CD4-positive, CD25-positive, alpha-beta regulatory T cell (primary cell): ENCODE measurements around the gene OSM. TPM values are rescaled to one million over a fixed set of nuclear protein-coding genes. Genes with fewer than 3 reads are reported as not detected.

Experiments
- ATAC-seq, 2 donors: fragments of 150-1000 bp; cut with Tn5 transposase; one replicate each; pipeline ENCODE4 v1.10.0; 2021; ENCODE audit warnings: low read depth in 2 of 2, moderate number of reproducible peaks in 2 of 2, moderate library complexity in 1 of 2
- DNase-seq, 3 donors: peaks; one replicate each; pipeline versions ENCODE4 v3.0.0 to v3.0.0-alpha.2; 2012 to 2022; ENCODE audit warnings: mixed read lengths in 1 of 3
- H3K27ac ChIP-seq: one replicate; pipeline ENCODE4 v1.7.0; 2013; ENCODE audit warnings: mild to moderate bottlenecking, low read length; ENCODE audit not compliant: insufficient read depth, poor library complexity, severe bottlenecking
- H3K27me3 ChIP-seq: one replicate; pipeline ENCODE4 v1.7.0; 2013; ENCODE audit warnings: low read length; ENCODE audit not compliant: control insufficient read depth, insufficient read depth
- H3K36me3 ChIP-seq: one replicate; pipeline ENCODE4 v1.7.0; 2013; ENCODE audit warnings: mild to moderate bottlenecking, low read length, moderate library complexity; ENCODE audit not compliant: control insufficient read depth, insufficient read depth
- H3K4me1 ChIP-seq: 2 replicates; pipeline ENCODE4 v1.7.0; 2013; ENCODE audit warnings: mild to moderate bottlenecking, low read length; ENCODE audit not compliant: insufficient read depth, control insufficient read depth, poor library complexity, severe bottlenecking
- H3K4me3 ChIP-seq: one replicate; pipeline ENCODE4 v1.7.0; 2013; ENCODE audit warnings: low read depth, mild to moderate bottlenecking, low read length, moderate library complexity
- H3K9me3 ChIP-seq, 2 experiments: 1 replicate in 1 of 2; 2 replicates in 1 of 2; pipeline ENCODE4 v1.7.0; 2013; ENCODE audit warnings: low read length in 2 of 2, mild to moderate bottlenecking in 1 of 2, moderate library complexity in 1 of 2; ENCODE audit not compliant: control insufficient read depth in 2 of 2
- H3K27ac Mint-ChIP-seq, 3 donors: one replicate each; pipeline ENCODE4 v1.8.0; 2020 to 2022; ENCODE audit warnings: mild to moderate bottlenecking in 3 of 3, mixed read lengths in 3 of 3, moderate library complexity in 2 of 3
- H3K27me3 Mint-ChIP-seq: one replicate; pipeline ENCODE4 v1.8.0; 2022; ENCODE audit warnings: mild to moderate bottlenecking, mixed read lengths
- H3K36me3 Mint-ChIP-seq: one replicate; pipeline ENCODE4 v1.8.0; 2020; ENCODE audit warnings: mixed read lengths
- H3K4me1 Mint-ChIP-seq, 4 donors: one replicate each; pipeline ENCODE4 v1.8.0; 2020 to 2022; ENCODE audit warnings: mixed read lengths in 4 of 4, mild to moderate bottlenecking in 1 of 4
- H3K4me3 Mint-ChIP-seq, 4 donors: one replicate each; pipeline ENCODE4 v1.8.0; 2020 to 2022; ENCODE audit warnings: mild to moderate bottlenecking in 4 of 4, mixed read lengths in 4 of 4, moderate library complexity in 3 of 4
- H3K9me3 Mint-ChIP-seq, 7 donors: one replicate each; pipeline ENCODE4 v1.8.0; 2020 to 2022; ENCODE audit warnings: mixed read lengths in 7 of 7, mild to moderate bottlenecking in 3 of 7, moderate library complexity in 2 of 7
- polyA plus RNA-seq, 4 donors: library from polyadenylated mRNA; unstranded; fragments of 300-500 nt; fragmentation: Illumina TruSeq; gene quantifications; one replicate each; pipeline ENCODE4 v1.2.3, GENCODE V29; 2021
- total RNA-seq: library from RNA; stranded (reverse); gene quantifications from one replicate; pipeline ENCODE4 v1.2.3, GENCODE V29; 2022

Gene OSM
- total and polyA plus RNA-seq, 5 donors from 2014 or later: 2.4 to 24.0 (median 6.9) TPM

DNA sequence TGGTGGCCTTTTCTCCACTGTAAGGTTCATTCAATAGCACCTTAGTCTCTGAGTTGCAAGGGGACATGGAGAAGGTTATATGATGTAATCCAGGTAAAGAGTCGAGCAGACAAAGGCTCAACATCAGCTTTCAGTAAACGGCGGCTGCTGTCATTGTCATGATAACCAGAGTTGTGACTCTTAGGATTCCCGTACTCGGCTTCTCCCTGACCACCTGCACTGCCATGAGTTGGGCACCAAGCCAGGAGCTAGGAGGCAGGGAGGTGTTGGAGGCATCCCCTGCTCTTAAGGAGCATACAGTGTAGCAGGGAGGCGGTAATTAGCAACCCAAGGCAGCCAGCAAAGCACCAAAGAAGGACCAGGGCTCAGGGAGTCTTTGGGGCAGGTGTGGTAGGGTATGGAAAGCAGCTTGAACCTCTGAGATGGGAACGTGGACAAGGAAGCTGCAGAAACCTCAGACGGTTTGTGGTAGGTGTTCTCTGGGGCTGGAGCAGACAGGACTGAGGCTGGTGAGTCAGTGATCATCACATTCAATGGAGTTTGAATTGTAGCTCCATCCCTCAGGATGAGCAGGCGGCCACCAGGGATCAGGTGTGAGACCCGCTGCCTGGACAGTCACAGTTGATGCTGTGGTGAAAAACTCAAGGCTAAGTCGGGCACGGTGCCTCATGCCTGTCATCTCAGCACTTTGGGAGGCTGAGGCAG is 51.8 kb downstream of the OSM start:
- no peaks in the 10 kb centered on the region for H3K9me3 ChIP-seq
- peaks cover 2 to 21% (median 8%) of the 10 kb centered on the region in 4 donors for H3K4me1 Mint-ChIP-seq
- no peak for DNase-seq
- no peak overlapping the region for H3K27ac ChIP-seq
- no peaks in the 10 kb centered on the region for H3K9me3 Mint-ChIP-seq
- no peaks in the 10 kb centered on the region for H3K36me3 Mint-ChIP-seq
- H3K4me3 ChIP-seq: no peak overlapping the region
- no peaks in the 10 kb centered on the region for H3K36me3 ChIP-seq
- peak overlapping the region in 1 of 4 donors; percentile 18 for H3K4me3 Mint-ChIP-seq
- no peaks in the 10 kb centered on the region for H3K27me3 ChIP-seq
- ATAC-seq: no peak
- H3K27me3 Mint-ChIP-seq: peaks cover 8% of the 10 kb centered on the region
- peaks cover 9% of the 10 kb centered on the region for H3K4me1 ChIP-seq
- peak overlapping the region in 1 of 3 donors; percentile 93 for H3K27ac Mint-ChIP-seq

DNA sequence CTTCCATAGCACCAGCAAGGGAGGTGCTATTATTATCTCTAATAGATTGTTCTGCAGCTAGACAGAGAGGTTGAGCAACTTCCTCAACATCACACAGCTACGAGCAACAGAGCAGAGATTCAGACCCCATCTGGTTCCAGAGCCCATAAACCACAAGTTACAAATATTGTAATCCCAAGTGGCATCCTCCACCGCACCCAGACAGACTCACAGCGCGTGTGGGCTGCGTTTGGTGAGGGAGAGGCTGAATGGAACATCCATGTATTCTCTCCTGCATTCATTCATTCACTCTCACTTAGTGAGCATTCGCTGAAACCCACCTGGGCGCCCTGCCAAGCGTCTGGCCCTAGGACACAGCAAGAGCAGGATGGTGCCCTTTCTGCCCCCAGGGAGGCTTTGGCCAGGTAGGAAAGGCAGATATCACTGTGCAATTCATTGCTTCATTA is 53.6 kb downstream of the OSM start:
- no peaks in the 10 kb centered on the region for H3K4me1 ChIP-seq
- ATAC-seq: no peak
- H3K4me3 ChIP-seq: no peak overlapping the region
- Mint-ChIP-seq H3K36me3 (no peaks in the 10 kb centered on the region), H3K9me3 (no peaks in the 10 kb centered on the region), H3K27ac (peak overlapping the region in 2 of 3 donors; percentile 44 to 85), H3K4me1 (peaks cover 0 to 21% (median 4%) of the 10 kb centered on the region in 4 donors), H3K27me3 (peaks cover 8% of the 10 kb centered on the region), H3K4me3 (no peak overlapping the region)
- H3K27ac ChIP-seq: no peak overlapping the region
- DNase-seq: no peak
- H3K9me3 ChIP-seq: no peaks in the 10 kb centered on the region
- no peaks in the 10 kb centered on the region for H3K36me3 ChIP-seq
- no peaks in the 10 kb centered on the region for H3K27me3 ChIP-seq

Other genes starting within 250 kb of the OSM start
- not detected for gene HORMAD2, start 186.4 kb downstream of the OSM start, total RNA-seq
- not detected for gene HORMAD2, start 186.4 kb downstream of the OSM start, polyA plus RNA-seq
- 0.96 TPM for gene LIF, start 20.1 kb downstream of the OSM start, total RNA-seq
- gene LIF, start 20.1 kb downstream of the OSM start, polyA plus RNA-seq: not detected
- 18.7 TPM for gene CASTOR1, start 22.7 kb upstream of the OSM start, total RNA-seq
- gene CASTOR1, start 22.7 kb upstream of the OSM start, polyA plus RNA-seq: 10 to 100 TPM; 10.9 to 16.4 (median 12.1) TPM
- 67.5 TPM for gene TBC1D10A, start 60.1 kb upstream of the OSM start, total RNA-seq
- 10 to 100 TPM; 44.2 to 58.0 (median 47.4) TPM for gene TBC1D10A, start 60.1 kb upstream of the OSM start, polyA plus RNA-seq
- 389 TPM for gene SF3A1, start 90.0 kb upstream of the OSM start, total RNA-seq
- gene SF3A1, start 90.0 kb upstream of the OSM start, polyA plus RNA-seq: 10 to 100 TPM; 66.6 to 78.6 (median 75.1) TPM
- gene CCDC157, start 90.2 kb upstream of the OSM start, total RNA-seq: 7.1 TPM
- 1 to 10 TPM; 1.3 to 2.4 (median 1.9) TPM for gene CCDC157, start 90.2 kb upstream of the OSM start, polyA plus RNA-seq
- gene RNF215, start 120.6 kb upstream of the OSM start, total RNA-seq: 13.1 TPM
- gene RNF215, start 120.6 kb upstream of the OSM start, polyA plus RNA-seq: under 1 TPM; 0.23 to 0.50 (median 0.42) TPM
- gene SEC14L2, start 130.2 kb upstream of the OSM start, total RNA-seq: 69.0 TPM
- gene SEC14L2, start 130.2 kb upstream of the OSM start, polyA plus RNA-seq: 1 to 10 TPM; 3.1 to 5.8 (median 3.7) TPM
- 111 TPM for gene MTFP1, start 158.9 kb upstream of the OSM start, total RNA-seq
- gene MTFP1, start 158.9 kb upstream of the OSM start, polyA plus RNA-seq: 10 to 100 TPM; 38.3 to 48.9 (median 43.8) TPM
- not detected for gene SEC14L3, start 205.2 kb upstream of the OSM start, total RNA-seq
- gene SEC14L3, start 205.2 kb upstream of the OSM start, polyA plus RNA-seq: not detected
- gene SEC14L4, start 238.8 kb upstream of the OSM start, total RNA-seq: not detected
- not detected for gene SEC14L4, start 238.8 kb upstream of the OSM start, polyA plus RNA-seq